Stimulated activated CD4-positive, alpha-beta T cell treated with anti-CD3 and anti-CD28 coated beads, TNF-alpha, amount 100 ng/mL, for 4 hours (primary cell): ENCODE results near the gene WDR53.
"Not testable (repeated sequence)": the region's sequence is repeated elsewhere in the genome, so short reads cannot be mapped to it uniquely, and the experiment has no call there.

Experiments
- DNase-seq, 3 experiments: peaks; one replicate each; pipeline ENCODE4 v3.0.0-alpha.2; 2020; ENCODE audit warnings: low read depth in 3 of 3

WDR53 gene

DNA sequence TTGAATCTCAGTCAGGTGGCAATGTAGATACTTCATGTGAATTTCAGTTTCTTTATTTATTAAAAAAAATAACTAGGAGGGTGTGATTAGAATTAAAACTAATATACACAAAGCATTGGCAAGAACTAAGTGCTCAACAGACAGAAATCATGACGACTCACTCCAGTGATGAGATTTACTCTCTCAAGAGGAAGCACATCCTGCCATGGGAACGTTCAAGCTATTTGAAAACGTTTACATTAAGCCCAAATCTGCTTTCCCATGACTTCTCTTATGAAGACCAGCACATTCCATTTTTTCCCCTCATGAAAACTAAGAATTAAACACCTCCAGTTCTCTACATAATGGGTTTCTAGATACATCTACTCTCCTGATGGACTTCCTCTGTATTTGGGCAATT, 8.5 kb downstream of the WDR53 start:
- no peak for DNase-seq

DNA sequence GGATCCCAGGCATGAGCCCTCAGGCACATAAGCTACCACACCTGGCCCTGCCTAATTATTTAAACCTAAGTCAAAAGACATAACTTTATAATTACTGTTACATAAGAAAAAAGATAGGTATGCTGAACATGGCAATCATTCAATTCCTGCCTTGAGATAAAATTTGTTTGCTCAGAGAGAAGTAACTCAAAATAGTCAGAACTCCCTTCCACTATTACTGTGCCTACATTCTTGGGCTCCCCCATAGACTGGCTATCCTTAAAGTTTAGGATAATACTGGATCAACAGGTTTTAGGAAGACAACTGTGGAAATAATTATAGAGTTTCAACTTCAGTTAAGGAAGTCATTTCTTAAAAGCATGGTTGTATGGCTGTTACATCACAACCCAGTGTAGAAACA, 9.9 kb downstream of the WDR53 start:
- DNase-seq = no peak

GRCh38 chr3:196557236-196557635, 11.1 kb downstream of the WDR53 start:
- no peak for DNase-seq

GRCh38 chr3:196555295-196555694, 13.1 kb downstream of the WDR53 start:
- DNase-seq = no peak

DNA sequence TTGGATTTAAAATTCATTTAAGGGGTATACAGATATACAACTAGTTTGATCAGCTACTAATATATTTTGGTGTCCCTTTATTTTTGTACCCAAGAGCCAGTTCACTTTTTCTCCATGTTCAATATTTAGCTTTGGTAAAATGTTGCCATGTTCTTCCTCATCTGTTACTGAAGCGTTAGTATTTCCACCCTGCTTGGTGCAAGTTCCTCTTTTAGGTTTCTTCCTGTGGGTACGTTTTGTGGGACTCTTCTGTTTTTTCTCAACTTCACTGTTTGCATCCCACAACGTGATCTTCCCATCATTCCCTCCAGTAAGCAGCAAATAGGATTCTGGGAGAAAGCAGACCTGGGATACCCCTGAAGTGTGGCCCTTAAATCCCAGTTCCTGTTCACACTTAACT, 14.1 kb downstream of the WDR53 start:
- no peak for DNase-seq

DNA sequence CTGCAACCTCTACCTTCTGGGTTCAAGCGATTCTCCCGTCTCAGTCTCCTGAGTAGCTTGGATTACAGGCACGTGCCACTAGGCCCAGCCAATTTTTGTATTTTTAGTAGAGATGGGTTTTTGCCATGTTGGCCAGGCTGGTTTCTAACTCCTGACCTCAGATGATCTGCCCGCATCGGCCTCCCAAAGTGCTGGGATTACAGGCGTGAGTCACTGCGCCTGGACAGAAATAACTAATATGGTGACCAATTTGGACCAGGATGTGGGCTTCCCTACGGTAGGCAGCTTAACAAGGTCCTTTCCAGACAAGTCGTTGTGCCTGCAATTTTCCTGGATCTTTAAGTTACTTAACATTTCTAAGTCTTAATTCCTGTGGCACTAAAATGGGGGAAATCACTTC, 14.8 kb downstream of the WDR53 start:
- DNase-seq = no peak

GRCh38 chr3:196552253-196552652, 16.1 kb downstream of the WDR53 start:
- DNase-seq = no peak

GRCh38 chr3:196550172-196550571, 18.2 kb downstream of the WDR53 start:
- DNase-seq = not testable (repeated sequence)

GRCh38 chr3:196549312-196549711, 19.0 kb downstream of the WDR53 start:
- DNase-seq = not testable (repeated sequence)

DNA sequence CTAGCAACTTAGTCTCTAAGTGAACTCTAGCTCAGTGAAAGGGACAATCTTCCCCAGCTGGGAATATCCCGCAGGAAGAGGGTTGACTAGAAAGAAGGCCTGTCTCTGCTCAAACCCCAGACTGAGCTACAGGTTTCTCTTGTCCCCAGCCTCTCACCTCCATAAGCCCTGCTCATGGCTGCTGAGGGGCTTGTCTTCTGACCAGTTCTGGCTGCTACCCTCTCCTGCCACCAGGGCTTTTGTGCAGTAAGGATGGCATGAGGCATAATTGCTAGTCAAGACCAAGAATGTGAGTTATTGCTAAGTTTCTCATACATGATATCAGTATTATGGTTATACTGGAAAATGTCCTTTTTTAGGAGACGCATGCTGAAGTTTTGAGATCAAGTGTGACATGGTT, 21.3 kb downstream of the WDR53 start:
- no peak for DNase-seq

GRCh38 chr3:196546537-196546936, 21.8 kb downstream of the WDR53 start:
- DNase-seq = no peak

GRCh38 chr3:196544491-196544992, 23.8 kb downstream of the WDR53 start:
- DNase-seq = no peak

DNA sequence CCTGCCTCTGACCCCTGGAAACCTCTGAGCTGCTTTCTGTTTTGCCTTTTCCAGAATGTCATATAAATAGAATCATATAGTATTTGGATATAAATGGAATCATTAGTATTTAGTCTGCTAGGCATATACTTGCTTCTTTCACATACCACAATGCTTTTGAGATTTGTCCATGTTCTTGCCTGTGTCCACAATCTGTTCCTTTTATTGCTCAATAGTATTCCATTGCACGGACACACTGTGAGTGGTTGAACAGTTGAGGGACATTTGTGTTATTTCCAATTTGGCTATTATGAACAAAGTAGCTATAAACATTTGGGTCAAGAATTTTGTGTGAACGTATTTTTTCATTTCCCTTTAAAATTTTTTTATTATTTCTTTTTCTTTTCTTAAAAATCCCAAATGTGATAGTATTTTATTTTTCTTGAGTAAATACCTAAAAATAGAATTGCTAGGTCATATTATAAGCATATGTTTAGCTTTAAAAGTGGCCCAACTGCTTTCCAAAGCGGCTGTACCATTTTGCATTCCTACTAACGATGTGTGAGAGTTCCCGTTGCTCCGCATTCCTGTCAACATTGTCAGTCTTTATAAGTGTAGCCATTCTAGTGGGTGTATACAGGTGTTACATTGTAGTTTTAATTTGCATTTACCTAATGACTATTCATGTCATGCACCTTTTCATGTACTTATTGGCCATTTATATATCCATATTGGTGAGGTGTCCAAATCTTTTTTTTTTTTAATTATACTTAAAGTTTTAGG, 26.5 kb downstream of the WDR53 start:
- no peak for DNase-seq

DNA sequence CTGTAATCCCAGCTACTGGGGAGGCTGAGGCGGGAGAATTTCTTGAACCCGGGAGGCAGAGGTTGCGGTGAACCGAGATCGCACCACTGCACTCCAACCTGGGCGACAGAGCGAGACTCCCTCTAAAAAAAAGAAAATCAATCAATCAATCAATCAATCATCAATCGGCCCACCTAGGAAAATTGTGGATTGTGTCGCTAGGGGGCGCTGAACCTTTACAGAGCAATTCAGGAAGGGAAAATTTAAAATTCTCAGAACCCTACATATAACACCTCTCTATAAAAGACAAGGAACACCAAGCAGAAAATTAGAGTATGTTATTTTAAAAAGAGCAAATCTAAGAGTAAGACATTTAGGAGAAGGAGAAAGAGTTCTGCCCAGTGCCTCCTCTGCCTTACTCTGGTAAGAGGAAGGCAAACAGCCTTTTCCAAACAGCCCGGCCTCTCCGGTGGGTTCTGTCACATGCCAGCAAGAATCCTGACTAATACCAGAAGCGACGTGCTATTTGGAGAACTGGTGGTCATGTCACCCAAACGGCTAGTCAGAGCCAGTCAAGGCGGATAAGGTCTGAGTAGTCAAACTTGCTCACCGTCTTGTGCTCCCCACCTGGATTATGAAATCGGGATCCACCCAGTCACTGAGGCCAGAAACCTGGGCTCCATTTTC, 30.9 kb downstream of the WDR53 start:
- DNase-seq = peak; percentile 35 to 57 (median 36)

GRCh38 chr3:196533260-196533681, 35.1 kb downstream of the WDR53 start:
- DNase-seq = no peak

DNA sequence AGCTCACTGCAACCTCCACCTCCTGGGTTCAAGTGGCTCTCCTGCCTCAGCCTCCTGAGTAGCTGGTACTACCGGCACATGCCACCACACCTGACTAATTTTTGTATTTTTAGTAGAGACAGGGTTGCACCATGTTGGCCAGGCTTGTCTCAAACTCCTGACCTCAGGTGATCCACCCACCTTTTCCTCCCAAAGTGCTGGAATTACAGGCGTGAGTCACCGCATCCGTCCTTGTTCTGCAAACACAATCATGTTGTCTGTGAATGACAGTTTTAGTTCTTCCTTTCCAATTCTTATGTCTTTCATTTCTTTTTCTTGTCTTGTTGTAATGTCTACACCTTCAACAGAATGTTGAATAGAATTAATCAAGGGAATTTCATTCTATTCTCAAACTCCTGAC, 36.9 kb downstream of the WDR53 start:
- DNase-seq = no peak

- peak; percentile 54 to 84 (median 67) for DNase-seq
Observed at GRCh38 chr3:196528639-196529233, 39.6 kb downstream of the WDR53 start.

- DNase-seq = no peak
Observed at GRCh38 chr3:196525141-196525540, 43.2 kb downstream of the WDR53 start.

DNA sequence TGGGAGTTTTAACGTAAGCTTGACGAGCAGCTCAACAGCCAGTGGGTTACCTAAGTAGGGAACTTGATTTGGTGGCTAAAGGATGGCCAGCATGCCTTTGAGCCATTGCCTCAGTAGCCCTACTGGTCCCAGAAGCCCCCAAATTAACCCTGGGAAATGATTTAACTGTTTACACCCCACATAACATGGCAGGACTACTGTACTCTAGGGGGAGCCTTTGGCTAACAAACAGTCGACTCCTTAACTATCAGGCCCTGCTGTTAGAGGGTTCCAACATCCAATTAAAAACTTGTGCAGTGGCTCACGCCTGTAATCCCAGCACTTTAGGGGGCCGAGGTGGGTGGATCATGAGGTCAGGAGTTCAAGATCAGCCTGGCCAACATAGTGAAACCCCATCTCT, 43.8 kb downstream of the WDR53 start:
- no peak for DNase-seq

GRCh38 chr3:196523841-196524240, 44.5 kb downstream of the WDR53 start:
- DNase-seq = no peak

- not testable (repeated sequence) for DNase-seq
Observed at GRCh38 chr3:196521291-196521690, 47.1 kb downstream of the WDR53 start.

DNA sequence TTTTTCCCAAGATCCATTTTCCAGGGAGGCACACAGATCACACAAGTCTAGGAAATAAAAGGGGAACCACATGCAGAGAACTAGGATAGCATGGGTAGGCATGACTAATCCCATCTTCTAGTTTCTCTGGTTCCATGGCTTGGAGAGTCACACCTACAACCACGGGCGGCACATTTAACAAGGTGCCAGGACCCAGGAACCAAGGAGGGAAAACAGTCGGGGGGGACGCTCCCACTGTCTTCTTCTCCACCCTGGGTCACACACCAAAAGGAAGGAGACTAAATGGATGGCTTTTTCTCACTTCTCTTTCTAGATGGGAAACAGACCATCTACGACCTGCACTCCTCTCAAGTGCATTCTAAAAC, 48.7 kb downstream of the WDR53 start:
- DNase-seq = no peak
